Measurements from ENCODE around the gene PTGES2.

DNA sequence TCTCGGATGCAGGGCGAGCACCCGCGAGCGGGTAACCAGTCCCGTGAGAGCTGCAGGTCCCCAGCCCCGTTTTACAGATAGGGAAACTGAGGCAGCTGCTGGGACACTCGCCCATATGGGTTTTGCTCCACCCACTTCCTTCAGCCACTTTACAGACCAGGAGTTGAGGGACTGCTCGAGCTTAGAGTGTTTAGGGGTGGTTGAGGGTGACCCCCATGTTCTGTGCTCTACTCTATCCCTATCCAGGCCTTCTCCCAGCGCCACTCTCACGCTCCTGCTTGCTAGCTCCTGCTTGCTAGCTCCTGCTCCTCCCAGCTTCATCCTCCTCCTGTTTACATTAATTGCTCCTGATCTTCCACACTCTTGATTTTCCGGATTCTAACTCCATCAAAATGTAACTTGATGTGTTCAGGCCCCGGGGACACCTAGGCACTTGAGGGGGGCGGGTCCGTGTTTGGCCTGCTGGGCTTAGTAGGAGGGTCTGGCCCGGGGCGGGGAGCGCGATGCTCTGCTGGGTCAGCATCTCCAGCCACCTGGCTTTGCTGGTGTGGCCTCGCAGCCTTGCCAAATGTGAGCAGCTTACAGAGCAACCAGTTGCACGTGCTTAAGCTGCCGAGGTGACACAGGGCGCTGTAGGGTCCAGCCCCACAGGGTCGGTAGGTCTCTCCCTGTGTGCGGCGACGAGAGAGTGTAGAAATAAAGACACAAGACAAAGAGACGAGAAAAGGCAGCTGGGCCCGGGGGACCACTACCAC lies 1.5 kb upstream of the PTGES2 start:
- TF ChIP-seq CTCF (conservative IDR thresholded peaks at IDR 0.05) (no peak), ZFX (IDR thresholded peaks at IDR 0.05) (no peak)
